ENCODE measurements around the gene ATG7. TPM values are rescaled to one million over a fixed set of nuclear protein-coding genes. Genes with fewer than 3 reads are reported as not detected.

Gene ATG7
- total RNA-seq, 2 experiments from 2014 or later: 25.9 to 27.0 TPM

- Mint-ChIP-seq H3K9me3 (no peaks in the 10 kb centered on the region), H3K4me1 (ENCODE audit: low read depth) (peaks cover 3% of the 10 kb centered on the region), H3K4me3 (no peak overlapping the region), H3K27ac (no peak overlapping the region), H3K36me3 (ENCODE audit: low read depth) (no peaks in the 10 kb centered on the region), H3K27me3 (ENCODE audit: low read depth) (no peaks in the 10 kb centered on the region)
- CTCF ChIA-PET: interaction anchor here (0.6 kb wide), 1 partner anchor 75 kb away, joined by 3 read pairs; no protein-coding TSS in a partner anchor
- no peak for DNase-seq
- intact Hi-C loops (cut with micrococcal nuclease): no loop called here
Observed at GRCh38 chr3:11576453-11576852, 304.3 kb downstream of the ATG7 start.

GRCh38 chr3:11578169-11578568 lies 306.0 kb downstream of the ATG7 start:
- intact Hi-C loops (cut with micrococcal nuclease): no loop called here

DNA sequence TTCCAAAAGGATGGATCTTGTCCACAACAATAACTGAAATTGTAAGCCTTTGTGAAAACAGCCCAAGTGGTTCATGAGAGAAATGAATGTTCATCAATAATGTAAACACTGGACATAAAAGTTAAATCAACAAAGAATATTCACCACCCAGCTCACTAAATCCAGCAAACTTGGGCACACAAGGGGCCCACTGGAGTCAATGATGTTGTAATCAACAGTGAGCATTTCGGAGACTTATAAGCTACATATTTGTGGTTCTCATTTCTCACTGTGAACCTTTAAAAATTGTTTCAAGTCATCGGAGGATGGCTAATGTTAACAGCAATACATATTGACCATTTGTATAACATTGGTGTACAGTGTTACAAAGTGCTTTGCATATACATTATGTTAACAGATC lies 308.4 kb downstream of the ATG7 start:
- intact Hi-C loops (cut with micrococcal nuclease): loop anchor here (5.0 kb wide), 1 partner anchor 62 kb away; the partner anchor contains the start of gene VGLL4
- no peaks in the 10 kb centered on the region for H3K9me3 Mint-ChIP-seq
- no peak for DNase-seq
- H3K27me3 Mint-ChIP-seq (ENCODE audit: low read depth): no peaks in the 10 kb centered on the region
- peaks cover 41% of the 10 kb centered on the region for H3K4me1 Mint-ChIP-seq (ENCODE audit: low read depth)
- no peak overlapping the region for H3K27ac Mint-ChIP-seq
- no peak overlapping the region for H3K4me3 Mint-ChIP-seq
- CTCF ChIA-PET: interaction anchor here (0.6 kb wide), 2 partner anchors 52 to 84 kb away, joined by 3 read pairs; no protein-coding TSS in a partner anchor
- no peaks in the 10 kb centered on the region for H3K36me3 Mint-ChIP-seq (ENCODE audit: low read depth)

More at GRCh38 chr3:11578169-11578568, 306.0 kb downstream of the ATG7 start:
- DNase-seq: no peak
- H3K27me3 Mint-ChIP-seq (ENCODE audit: low read depth): no peaks in the 10 kb centered on the region
- H3K4me1 Mint-ChIP-seq (ENCODE audit: low read depth): peaks cover 21% of the 10 kb centered on the region
- no peaks in the 10 kb centered on the region for H3K36me3 Mint-ChIP-seq (ENCODE audit: low read depth)
- H3K9me3 Mint-ChIP-seq: no peaks in the 10 kb centered on the region
- H3K4me3 Mint-ChIP-seq: no peak overlapping the region
- CTCF ChIA-PET: no interaction called here
- H3K27ac Mint-ChIP-seq: no peak overlapping the region

GRCh38 chr3:11581237-11582190 lies 309.3 kb downstream of the ATG7 start:
- intact Hi-C loops (cut with micrococcal nuclease): loop anchor here (5.0 kb wide), 1 partner anchor 61 kb away; the partner anchor contains the start of gene VGLL4
- Mint-ChIP-seq H3K27ac (no peak overlapping the region), H3K4me3 (peak overlapping the region; percentile 56), H3K4me1 (ENCODE audit: low read depth) (peaks cover 50% of the 10 kb centered on the region), H3K9me3 (no peaks in the 10 kb centered on the region), H3K36me3 (ENCODE audit: low read depth) (no peaks in the 10 kb centered on the region), H3K27me3 (ENCODE audit: low read depth) (no peaks in the 10 kb centered on the region)
- CTCF ChIA-PET: interaction anchor here (0.6 kb wide), 1 partner anchor 84 kb away, joined by 3 read pairs; no protein-coding TSS in a partner anchor
- DNase-seq: no peak

DNA sequence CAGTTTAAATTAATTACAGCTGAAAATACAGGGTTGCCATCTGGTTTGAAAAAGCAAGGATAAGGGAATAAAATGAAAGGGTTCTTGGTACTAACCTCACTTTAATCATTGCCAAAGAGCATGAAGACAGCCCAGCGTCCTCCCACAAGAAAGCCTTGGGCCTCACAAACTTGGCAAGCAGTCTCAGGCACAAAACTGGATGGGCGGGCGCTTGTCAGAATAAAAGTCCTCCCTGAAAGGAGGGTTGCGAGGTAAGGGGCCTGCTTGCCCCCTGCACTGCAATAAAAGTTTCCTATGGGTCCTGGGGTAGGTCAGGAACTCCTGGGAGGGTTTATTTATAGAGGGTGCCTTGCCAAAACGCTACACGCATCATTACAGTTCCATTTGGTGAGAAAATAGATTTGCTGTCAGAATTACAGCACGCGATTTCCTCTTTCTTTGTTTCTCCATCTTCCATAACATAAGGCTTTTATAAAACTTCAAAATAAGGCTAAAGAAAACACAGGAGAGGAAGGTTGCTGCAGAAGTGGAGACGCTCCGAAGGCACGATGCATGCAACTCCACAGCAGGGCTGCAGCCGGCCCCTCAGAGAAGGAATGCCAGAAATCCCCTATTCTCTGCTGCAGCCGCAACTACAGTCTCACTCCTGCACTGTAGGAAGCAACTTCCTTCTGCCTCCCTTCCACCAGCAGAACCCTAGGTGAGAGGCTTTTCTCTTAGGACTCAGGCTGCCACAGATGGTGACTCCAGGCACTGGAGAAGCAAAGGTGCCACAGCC lies 310.2 kb downstream of the ATG7 start:
- H3K36me3 Mint-ChIP-seq (ENCODE audit: low read depth): no peaks in the 10 kb centered on the region
- H3K27ac Mint-ChIP-seq: no peak overlapping the region
- H3K4me1 Mint-ChIP-seq (ENCODE audit: low read depth): peaks cover 52% of the 10 kb centered on the region
- H3K4me3 Mint-ChIP-seq: peak overlapping the region; percentile 56
- no peaks in the 10 kb centered on the region for H3K9me3 Mint-ChIP-seq
- intact Hi-C loops (cut with micrococcal nuclease): loop anchor here (5.0 kb wide), 1 partner anchor 60 kb away; the partner anchor contains the start of gene VGLL4
- DNase-seq: peak; percentile 51
- CTCF ChIA-PET: no interaction called here
- H3K27me3 Mint-ChIP-seq (ENCODE audit: low read depth): no peaks in the 10 kb centered on the region

- intact Hi-C loops (cut with micrococcal nuclease): loop anchor here (5.0 kb wide), 1 partner anchor 59 kb away; the partner anchor contains the start of gene VGLL4
- Mint-ChIP-seq H3K9me3 (no peaks in the 10 kb centered on the region), H3K27me3 (ENCODE audit: low read depth) (no peaks in the 10 kb centered on the region), H3K4me1 (ENCODE audit: low read depth) (peaks cover 60% of the 10 kb centered on the region), H3K27ac (no peak overlapping the region), H3K4me3 (no peak overlapping the region), H3K36me3 (ENCODE audit: low read depth) (peaks cover 3% of the 10 kb centered on the region)
- CTCF ChIA-PET: no interaction called here
- DNase-seq: no peak
Observed at GRCh38 chr3:11583235-11583634, 311.0 kb downstream of the ATG7 start.

DNA sequence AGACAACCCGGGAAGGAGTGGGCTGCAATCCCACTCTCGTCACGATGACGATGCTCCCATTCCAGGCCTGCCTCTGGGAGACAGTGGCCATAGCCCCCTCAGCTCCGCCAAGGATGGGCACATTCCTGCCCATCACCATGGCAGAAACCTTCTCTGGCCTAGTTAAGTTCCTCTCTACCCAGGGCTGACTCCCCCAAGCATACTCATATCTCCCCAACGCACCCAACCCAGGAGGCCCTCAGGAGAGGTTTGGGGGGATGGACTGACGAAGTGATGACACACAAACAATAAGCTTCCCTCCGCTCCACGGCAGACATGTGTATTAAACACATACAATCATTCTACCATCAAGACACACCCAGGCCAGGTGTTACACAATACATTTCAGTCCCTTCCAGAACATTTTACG lies 311.4 kb downstream of the ATG7 start:
- H3K36me3 Mint-ChIP-seq (ENCODE audit: low read depth): peaks cover 3% of the 10 kb centered on the region
- H3K27ac Mint-ChIP-seq: no peak overlapping the region
- intact Hi-C loops (cut with micrococcal nuclease): loop anchor here (5.0 kb wide), 1 partner anchor 59 kb away; the partner anchor contains the start of gene VGLL4

GRCh38 chr3:11584570-11584969 lies 312.4 kb downstream of the ATG7 start:
- CTCF ChIA-PET: no interaction called here
- DNase-seq: no peak
- H3K36me3 Mint-ChIP-seq (ENCODE audit: low read depth): peaks cover 3% of the 10 kb centered on the region
- H3K4me3 Mint-ChIP-seq: no peak overlapping the region
- peaks cover 70% of the 10 kb centered on the region for H3K4me1 Mint-ChIP-seq (ENCODE audit: low read depth)
- intact Hi-C loops (cut with micrococcal nuclease): loop anchor here (5.0 kb wide), 1 partner anchor 58 kb away; the partner anchor contains the start of gene VGLL4
- no peak overlapping the region for H3K27ac Mint-ChIP-seq
- H3K27me3 Mint-ChIP-seq (ENCODE audit: low read depth): no peaks in the 10 kb centered on the region
- H3K9me3 Mint-ChIP-seq: no peaks in the 10 kb centered on the region

More for the DNA sequence above, 311.4 kb downstream of the ATG7 start:
- DNase-seq: no peak
- CTCF ChIA-PET: no interaction called here
- peaks cover 64% of the 10 kb centered on the region for H3K4me1 Mint-ChIP-seq (ENCODE audit: low read depth)
- no peaks in the 10 kb centered on the region for H3K9me3 Mint-ChIP-seq
- no peaks in the 10 kb centered on the region for H3K27me3 Mint-ChIP-seq (ENCODE audit: low read depth)
- no peak overlapping the region for H3K4me3 Mint-ChIP-seq

DNA sequence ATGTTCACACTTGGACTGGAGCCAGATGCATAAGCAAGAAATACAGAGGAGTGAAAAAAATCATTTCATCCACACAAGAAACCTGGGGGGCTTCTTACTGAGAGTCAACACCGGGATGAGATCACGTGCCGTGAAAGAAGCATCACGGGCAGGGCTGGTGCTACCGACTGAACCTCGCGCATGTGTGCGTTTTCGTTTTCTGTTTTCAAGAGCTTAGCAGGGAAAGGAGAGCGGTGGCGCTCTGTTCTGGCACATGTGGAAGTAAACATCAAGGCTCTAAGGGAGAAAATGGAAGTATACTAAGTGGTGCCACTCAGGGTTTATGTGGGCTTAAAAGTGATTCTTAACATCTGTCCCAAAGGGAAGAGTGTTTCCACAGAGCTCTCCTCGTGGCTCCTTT lies 315.6 kb downstream of the ATG7 start:
- peaks cover 3% of the 10 kb centered on the region for H3K36me3 Mint-ChIP-seq (ENCODE audit: low read depth)
- peaks cover 61% of the 10 kb centered on the region for H3K4me1 Mint-ChIP-seq (ENCODE audit: low read depth)
- no peaks in the 10 kb centered on the region for H3K9me3 Mint-ChIP-seq
- intact Hi-C loops (cut with micrococcal nuclease): no loop called here
- no peak for DNase-seq
- H3K4me3 Mint-ChIP-seq: no peak overlapping the region
- H3K27ac Mint-ChIP-seq: no peak overlapping the region
- CTCF ChIA-PET: no interaction called here
- no peaks in the 10 kb centered on the region for H3K27me3 Mint-ChIP-seq (ENCODE audit: low read depth)

- Mint-ChIP-seq H3K4me3 (no peak overlapping the region), H3K4me1 (ENCODE audit: low read depth) (peaks cover 59% of the 10 kb centered on the region), H3K27me3 (ENCODE audit: low read depth) (no peaks in the 10 kb centered on the region), H3K36me3 (ENCODE audit: low read depth) (peaks cover 3% of the 10 kb centered on the region), H3K27ac (no peak overlapping the region), H3K9me3 (no peaks in the 10 kb centered on the region)
- DNase-seq: no peak
- intact Hi-C loops (cut with micrococcal nuclease): no loop called here
- CTCF ChIA-PET: no interaction called here
Observed at GRCh38 chr3:11588338-11588737, 316.1 kb downstream of the ATG7 start.

DNA sequence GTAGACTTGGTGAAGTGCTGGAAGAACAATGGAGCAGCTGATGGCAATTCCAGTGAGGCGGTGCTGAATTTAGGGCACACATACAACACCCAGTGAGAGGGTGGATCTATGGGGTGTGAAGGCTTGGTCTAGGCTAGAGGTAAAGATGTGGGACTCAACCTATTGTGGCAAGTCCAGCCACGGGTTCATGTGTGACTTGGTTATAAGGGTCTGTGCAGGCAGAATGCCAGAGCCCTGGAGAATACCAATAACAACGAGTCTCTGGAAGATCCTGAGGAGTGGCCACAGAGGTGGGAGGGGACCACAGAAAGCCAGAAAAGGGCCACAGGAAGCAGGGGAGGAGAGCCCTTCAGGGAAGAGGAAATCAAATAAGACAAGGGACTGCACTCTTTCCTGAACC lies 316.6 kb downstream of the ATG7 start:
- intact Hi-C loops (cut with micrococcal nuclease): no loop called here
- Mint-ChIP-seq H3K36me3 (ENCODE audit: low read depth) (peaks cover 3% of the 10 kb centered on the region), H3K27me3 (ENCODE audit: low read depth) (no peaks in the 10 kb centered on the region), H3K9me3 (no peaks in the 10 kb centered on the region), H3K4me1 (ENCODE audit: low read depth) (peaks cover 57% of the 10 kb centered on the region), H3K4me3 (no peak overlapping the region), H3K27ac (no peak overlapping the region)
- no peak for DNase-seq
- CTCF ChIA-PET: no interaction called here

- H3K4me3 Mint-ChIP-seq: no peak overlapping the region
- peaks cover 3% of the 10 kb centered on the region for H3K36me3 Mint-ChIP-seq (ENCODE audit: low read depth)
- no peaks in the 10 kb centered on the region for H3K27me3 Mint-ChIP-seq (ENCODE audit: low read depth)
- CTCF ChIA-PET: interaction anchor here (1.0 kb wide), 1 partner anchor 13 kb away, joined by 3 read pairs; no protein-coding TSS in a partner anchor
- H3K27ac Mint-ChIP-seq: no peak overlapping the region
- no peak for DNase-seq
- intact Hi-C loops (cut with micrococcal nuclease): no loop called here
- H3K4me1 Mint-ChIP-seq (ENCODE audit: low read depth): peaks cover 54% of the 10 kb centered on the region
- no peaks in the 10 kb centered on the region for H3K9me3 Mint-ChIP-seq
Observed at GRCh38 chr3:11589706-11590105, 317.5 kb downstream of the ATG7 start.

Measured in activated naive CD4-positive, alpha-beta T cell treated with anti-CD3 and anti-CD28 coated beads for 36 hours (primary cell).